OCI-LY3 (cell line): Measurements from ENCODE around the gene PDE9A.

ENCODE experiments used
- H2AFZ ChIP-seq: fragments of 200-600, 300-600 bp; shearing (Covaris generic); 2 replicates; pipeline ENCODE4 v1.6.0; 2014; ENCODE audit warnings: antibody characterized with exemption, low read depth, low read length
- H3K27ac ChIP-seq: fragments of 200-600, 300-600 bp; sonication (generic); 2 replicates; pipeline ENCODE4 v1.5.1; 2014; ENCODE audit warnings: mild to moderate bottlenecking, low read length, moderate library complexity, mixed read lengths
- H3K27me3 ChIP-seq: fragments of 200-600, 300-600 bp; sonication (generic); 2 replicates; pipeline ENCODE4 v1.6.1; 2014; ENCODE audit warnings: low read depth, low read length, mixed read lengths
- H3K36me3 ChIP-seq: fragments of 200-600, 300-600 bp; sonication (generic); replicated peaks from 2 replicates; pipeline ENCODE3; 2014; ENCODE audit warnings: low read depth, low read length, mixed read lengths
- H3K4me1 ChIP-seq: fragments of 300-600, 200-600 bp; sonication (generic); 2 replicates; pipeline ENCODE4 v1.6.1; 2014; ENCODE audit warnings: low read length, mixed read lengths
- H3K4me2 ChIP-seq: fragments of 200-600, 300-600 bp; sonication (generic); 2 replicates; pipeline ENCODE4 v1.6.1; 2014; ENCODE audit warnings: low read length, mixed read lengths
- H3K4me3 ChIP-seq: fragments of 300-600, 200-600 bp; sonication (generic); 2 replicates; pipeline ENCODE4 v1.5.1; 2014; ENCODE audit warnings: antibody characterized with exemption, mild to moderate bottlenecking, low read length, moderate library complexity
- H3K79me2 ChIP-seq: fragments of 300-600, 200-600 bp; shearing (Covaris generic); 2 replicates; pipeline ENCODE4 v1.6.1; 2014; ENCODE audit warnings: mild to moderate bottlenecking, low read length, mixed read lengths
- H3K9ac ChIP-seq: fragments of 300-600, 200-600 bp; shearing (Covaris generic); 2 replicates; pipeline ENCODE4 v1.6.0; 2014; ENCODE audit warnings: mild to moderate bottlenecking, low read length, moderate library complexity
- H3K9me3 ChIP-seq: fragments of 200-600, 300-600 bp; shearing (Covaris generic); 2 replicates; pipeline ENCODE4 v1.6.1; 2014; ENCODE audit warnings: low read length, mixed read lengths; ENCODE audit not compliant: insufficient read depth
- H4K20me1 ChIP-seq: fragments of 200-600, 300-600 bp; sonication (generic); 2 replicates; pipeline ENCODE4 v1.6.1; 2016; ENCODE audit warnings: low read length, mixed read lengths; ENCODE audit not compliant: insufficient read depth
- CTCF ChIP-seq: fragments of 200-600, 300-600 bp; sonication (generic); IDR thresholded peaks from 2 replicates; pipeline ENCODE4 v1.5.1; 2014; ENCODE audit warnings: antibody characterized with exemption, low read length, low read depth
- EZH2phosphoT487 ChIP-seq: fragments of 200-600 bp; shearing (Covaris generic); IDR thresholded peaks from 2 replicates; pipeline ENCODE4 v1.6.1; 2018; ENCODE audit warnings: antibody characterized with exemption, mixed run types, low read depth

The PDE9A gene

GRCh38 chr21:42763581-42764442 lies 110.4 kb downstream of the PDE9A start:
- Histone ChIP-seq H3K27ac (no peak overlapping the region), H4K20me1 (no peaks in the 10 kb centered on the region), H3K36me3 (no peaks in the 10 kb centered on the region), H3K4me2 (no peak overlapping the region), H3K4me1 (no peaks in the 10 kb centered on the region), H3K9ac (no peak overlapping the region), H3K9me3 (no peaks in the 10 kb centered on the region), H3K79me2 (no peaks in the 10 kb centered on the region), H3K27me3 (0 out of 2 replicates have a peak, but pooled peaks cover 3% of the 10 kb centered on the region), H3K4me3 (no peak overlapping the region), H2AFZ (no peak overlapping the region)
- TF ChIP-seq EZH2phosphoT487 (no peak), CTCF (no peak)

- TF ChIP-seq EZH2phosphoT487, result no peak
- TF ChIP-seq CTCF, result no peak
- Histone ChIP-seq H3K79me2 (no peaks in the 10 kb centered on the region), H2AFZ (no peak overlapping the region), H3K4me1 (no peaks in the 10 kb centered on the region), H3K27me3 (0 out of 2 replicates have a peak, but pooled peaks cover 3% of the 10 kb centered on the region), H3K9me3 (no peaks in the 10 kb centered on the region), H3K9ac (no peak overlapping the region), H3K27ac (no peak overlapping the region), H4K20me1 (no peaks in the 10 kb centered on the region), H3K36me3 (no peaks in the 10 kb centered on the region), H3K4me2 (no peak overlapping the region), H3K4me3 (no peak overlapping the region)
These were observed 111.0 kb downstream of the PDE9A start for GRCh38 chr21:42764443-42764760.

- TF ChIP-seq EZH2phosphoT487, result no peak
- no peak for TF ChIP-seq CTCF
- H3K79me2 ChIP-seq, result no peaks in the 10 kb centered on the region
- no peak overlapping the region for H2AFZ ChIP-seq
- 0 out of 2 replicates have a peak, but pooled peaks cover 3% of the 10 kb centered on the region for H3K27me3 ChIP-seq
- H3K4me1 ChIP-seq, result no peaks in the 10 kb centered on the region
- H3K4me2 ChIP-seq, result no peak overlapping the region
- no peaks in the 10 kb centered on the region for H3K9me3 ChIP-seq
- H3K4me3 ChIP-seq, result no peak overlapping the region
- H3K27ac ChIP-seq, result no peak overlapping the region
- H3K36me3 ChIP-seq, result no peaks in the 10 kb centered on the region
- H4K20me1 ChIP-seq, result no peaks in the 10 kb centered on the region
- no peak overlapping the region for H3K9ac ChIP-seq
These were observed 111.5 kb downstream of the PDE9A start for GRCh38 chr21:42764883-42765282.

- no peaks in the 10 kb centered on the region for H4K20me1 ChIP-seq
- no peaks in the 10 kb centered on the region for H3K36me3 ChIP-seq
These were observed 112.2 kb downstream of the PDE9A start for GRCh38 chr21:42765656-42766055.

More at GRCh38 chr21:42765656-42766055, 112.2 kb downstream of the PDE9A start:
- H3K27ac ChIP-seq, result no peak overlapping the region
- H3K4me2 ChIP-seq, result no peak overlapping the region
- H2AFZ ChIP-seq, result no peak overlapping the region
- no peak for TF ChIP-seq CTCF
- no peak for TF ChIP-seq EZH2phosphoT487
- no peaks in the 10 kb centered on the region for H3K9me3 ChIP-seq
- H3K9ac ChIP-seq, result no peak overlapping the region
- 0 out of 2 replicates have a peak, but pooled peaks cover 3% of the 10 kb centered on the region for H3K27me3 ChIP-seq
- no peaks in the 10 kb centered on the region for H3K4me1 ChIP-seq
- no peaks in the 10 kb centered on the region for H3K79me2 ChIP-seq
- no peak overlapping the region for H3K4me3 ChIP-seq
